Measurements from ENCODE around the gene C18orf32.
"Not testable (repeated sequence)": the region's sequence is repeated elsewhere in the genome, so short reads cannot be mapped to it uniquely, and the experiment has no call there.

Gene C18orf32

DNA sequence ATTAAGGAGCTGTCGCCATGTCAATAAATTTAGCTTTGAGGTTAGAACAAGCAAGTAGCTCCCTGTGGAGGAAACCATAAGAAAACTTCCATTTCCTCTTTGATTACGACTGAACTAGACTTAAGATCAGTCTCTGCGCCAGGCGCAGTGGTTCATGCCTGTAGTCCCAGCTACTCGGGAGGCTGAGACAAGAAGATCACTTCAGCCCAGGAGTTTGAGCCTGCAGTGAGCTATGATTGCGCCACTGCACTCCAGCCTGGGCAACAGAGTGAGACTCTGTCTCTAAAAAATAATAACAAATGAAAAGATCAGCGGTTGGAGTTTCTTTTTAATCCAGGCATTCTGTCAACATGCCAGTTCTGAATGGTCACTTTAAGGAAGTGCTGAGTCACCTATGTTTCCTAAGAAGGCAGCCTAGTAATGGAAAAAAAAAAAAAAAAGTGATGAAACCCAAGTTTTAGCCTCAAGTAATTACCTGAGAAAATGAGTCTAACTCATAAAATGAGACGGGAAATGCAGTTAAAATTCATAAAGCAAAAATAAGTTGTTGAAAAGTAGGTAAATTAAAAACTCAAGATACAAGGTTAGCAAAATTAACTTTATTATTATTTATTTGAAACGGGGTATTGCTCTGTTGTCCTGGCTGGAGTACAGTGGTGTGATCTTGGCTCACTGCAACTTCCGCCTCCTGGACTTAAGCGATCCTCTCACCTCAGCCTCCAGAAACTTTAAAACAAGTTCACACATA, 10.2 kb downstream of the C18orf32 start:
- TF ChIP-seq, protein P1, sequence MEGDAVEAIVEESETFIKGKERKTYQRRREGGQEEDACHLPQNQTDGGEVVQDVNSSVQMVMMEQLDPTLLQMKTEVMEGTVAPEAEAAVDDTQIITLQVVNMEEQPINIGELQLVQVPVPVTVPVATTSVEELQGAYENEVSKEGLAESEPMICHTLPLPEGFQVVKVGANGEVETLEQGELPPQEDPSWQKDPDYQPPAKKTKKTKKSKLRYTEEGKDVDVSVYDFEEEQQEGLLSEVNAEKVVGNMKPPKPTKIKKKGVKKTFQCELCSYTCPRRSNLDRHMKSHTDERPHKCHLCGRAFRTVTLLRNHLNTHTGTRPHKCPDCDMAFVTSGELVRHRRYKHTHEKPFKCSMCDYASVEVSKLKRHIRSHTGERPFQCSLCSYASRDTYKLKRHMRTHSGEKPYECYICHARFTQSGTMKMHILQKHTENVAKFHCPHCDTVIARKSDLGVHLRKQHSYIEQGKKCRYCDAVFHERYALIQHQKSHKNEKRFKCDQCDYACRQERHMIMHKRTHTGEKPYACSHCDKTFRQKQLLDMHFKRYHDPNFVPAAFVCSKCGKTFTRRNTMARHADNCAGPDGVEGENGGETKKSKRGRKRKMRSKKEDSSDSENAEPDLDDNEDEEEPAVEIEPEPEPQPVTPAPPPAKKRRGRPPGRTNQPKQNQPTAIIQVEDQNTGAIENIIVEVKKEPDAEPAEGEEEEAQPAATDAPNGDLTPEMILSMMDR (IDR thresholded peaks at IDR 0.05; ENCODE audit: low read depth, low read length) = no peak

DNA sequence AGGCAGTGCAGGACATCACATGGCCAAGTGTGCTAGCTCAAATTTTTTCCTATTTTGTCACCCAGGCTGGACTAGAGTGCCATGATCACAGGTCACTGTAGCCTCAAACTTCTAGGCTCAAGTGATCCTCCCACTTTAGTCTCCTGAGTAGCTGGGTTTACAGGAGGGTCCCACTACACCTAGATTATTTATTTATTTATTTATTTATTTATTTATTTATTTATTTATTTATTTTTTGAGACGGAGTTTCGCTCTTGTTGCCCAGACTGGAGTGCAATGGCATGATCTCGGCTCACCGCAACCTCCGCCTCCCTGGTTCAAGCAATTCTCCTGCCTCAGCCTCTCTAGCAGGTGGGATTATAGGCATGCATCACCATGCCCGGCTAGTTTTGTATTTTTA, 12.1 kb downstream of the C18orf32 start:
- not testable (repeated sequence) for DNase-seq (ENCODE audit: extremely low read depth, low read depth)

More for the DNA sequence above, 10.2 kb downstream of the C18orf32 start:
- DNase-seq (ENCODE audit: extremely low read depth, low read depth) = peak; percentile 67

DNA sequence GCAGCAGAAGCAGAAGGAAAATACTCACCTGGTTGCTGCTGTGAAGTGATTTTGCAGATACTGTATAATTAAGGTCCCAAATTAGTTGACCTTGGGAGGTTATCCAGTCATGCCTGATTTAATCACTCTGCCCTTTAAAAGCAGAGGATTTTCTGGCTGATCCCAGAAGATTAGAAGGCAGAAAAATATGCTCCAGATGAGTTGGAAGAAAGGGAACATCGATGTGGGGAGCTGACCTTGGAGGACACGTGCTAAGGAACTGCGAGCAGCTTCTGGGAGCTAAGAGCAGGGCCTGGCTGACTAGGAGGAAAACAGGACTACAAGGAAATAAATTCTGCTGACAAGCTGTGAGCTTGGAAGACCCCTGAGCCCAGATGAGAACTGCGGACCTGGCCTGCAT, 13.3 kb downstream of the C18orf32 start:
- TF ChIP-seq, protein P1 (IDR thresholded peaks at IDR 0.05; ENCODE audit: low read depth, low read length) = no peak

DNA sequence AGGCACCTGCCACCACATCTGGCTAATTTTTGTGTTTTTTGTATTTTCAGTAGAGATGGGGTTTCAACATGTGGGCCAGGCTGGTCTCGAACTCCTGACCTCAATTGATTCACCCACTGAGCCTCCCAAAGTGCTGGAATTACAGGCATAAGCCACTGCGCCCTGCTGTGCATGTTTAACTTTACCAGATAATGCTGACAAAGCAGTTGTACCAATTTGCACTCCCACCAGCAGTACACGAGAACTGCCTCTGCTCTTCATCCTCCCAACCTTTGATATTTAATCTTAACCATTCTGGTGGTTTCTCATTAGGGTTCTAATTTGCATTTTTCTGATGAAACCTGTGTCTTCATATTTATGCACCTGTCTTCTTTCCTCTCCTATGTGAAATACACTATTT, 14.6 kb downstream of the C18orf32 start:
- no peak for DNase-seq (ENCODE audit: extremely low read depth, low read depth)
- TF ChIP-seq, protein P1 (IDR thresholded peaks at IDR 0.05; ENCODE audit: low read depth, low read length) = no peak

More for the DNA sequence above, 13.3 kb downstream of the C18orf32 start:
- DNase-seq (ENCODE audit: extremely low read depth, low read depth) = no peak

DNA sequence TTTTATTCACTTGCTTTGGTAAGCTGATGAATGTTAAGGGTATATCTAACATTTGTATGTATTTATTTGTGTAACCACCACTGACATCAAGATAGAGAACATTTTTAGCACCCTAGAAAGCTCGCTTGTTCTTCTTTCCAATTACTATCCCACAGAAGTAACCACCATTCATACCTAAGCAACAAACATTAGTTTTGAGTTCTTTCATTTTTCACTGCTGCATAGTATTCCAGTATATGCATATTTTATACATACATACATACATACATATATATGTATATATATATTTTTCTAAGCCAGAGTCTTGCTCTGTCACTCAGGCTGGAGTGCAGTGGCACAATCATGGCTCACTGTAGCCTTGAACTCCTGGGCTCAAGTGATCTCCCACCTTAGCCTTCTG, 15.5 kb downstream of the C18orf32 start:
- DNase-seq (ENCODE audit: extremely low read depth, low read depth) = no peak
- TF ChIP-seq, protein P1 (IDR thresholded peaks at IDR 0.05; ENCODE audit: low read depth, low read length) = no peak

DNA sequence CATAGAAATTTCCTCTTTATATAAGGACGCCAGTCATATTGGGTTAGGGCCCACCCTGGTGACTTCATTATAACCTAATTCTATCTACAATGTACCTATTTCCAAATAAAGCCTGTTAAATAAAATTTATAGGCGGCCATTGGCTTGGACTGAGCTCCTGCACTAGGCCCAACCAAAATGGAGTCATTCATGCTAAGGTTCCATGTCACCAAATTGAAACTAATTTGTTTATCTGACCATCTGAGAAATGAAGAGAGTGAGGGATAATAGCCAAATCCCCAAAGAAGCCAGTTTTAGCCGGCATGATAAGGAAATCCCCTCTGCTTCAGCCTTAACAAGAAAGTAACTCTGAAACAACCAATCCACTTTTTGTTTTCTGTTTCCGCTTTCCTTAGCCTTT, 19.4 kb downstream of the C18orf32 start:
- DNase-seq (ENCODE audit: extremely low read depth, low read depth) = no peak
- TF ChIP-seq, protein P1 (IDR thresholded peaks at IDR 0.05; ENCODE audit: low read depth, low read length) = no peak

DNA sequence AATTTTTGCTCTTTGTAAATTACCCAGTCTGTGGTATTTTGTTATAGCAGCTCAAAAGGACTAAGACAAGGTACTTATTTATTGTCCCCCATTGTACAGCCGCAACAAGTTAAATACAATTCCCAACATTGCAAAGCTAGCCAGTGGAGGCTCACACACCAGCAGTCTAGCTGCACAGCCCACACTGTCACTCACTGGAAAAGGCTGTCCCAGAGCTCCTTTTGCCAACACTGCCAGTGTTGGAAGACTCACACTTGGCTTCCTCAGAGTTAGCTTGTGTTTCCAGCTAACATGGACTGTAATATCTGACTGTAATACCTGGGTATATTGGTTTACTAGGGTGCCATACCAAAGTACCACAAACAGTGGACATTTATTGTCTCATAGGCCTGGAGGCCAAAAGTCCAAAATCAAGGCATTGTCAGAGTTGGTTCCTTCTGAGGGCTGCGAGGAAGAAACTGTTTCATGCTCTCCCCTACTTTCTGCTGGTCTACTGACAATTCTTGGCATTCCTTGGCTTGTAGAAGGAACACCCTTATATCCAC, 19.9 kb downstream of the C18orf32 start:
- TF ChIP-seq, protein P1 (IDR thresholded peaks at IDR 0.05; ENCODE audit: low read depth, low read length) = no peak
- no peak for DNase-seq (ENCODE audit: extremely low read depth, low read depth)

Data from AG09319 (cell line).